ENCODE data around the gene MDP1. TPM values are rescaled to one million over a fixed set of nuclear protein-coding genes. Genes with fewer than 3 reads are reported as not detected.

MDP1 gene
- total and polyA plus RNA-seq, 2 experiments from 2014 or later, result 9.8 to 31.1 TPM

GRCh38 chr14:24219521-24219920, 3.7 kb upstream of the MDP1 start:
- Histone ChIP-seq H3K27ac (ENCODE audit: low read depth) (no peak overlapping the region), H3K4me1 (ENCODE audit: insufficient read depth) (peaks cover 4% of the 10 kb centered on the region; the same call in 1 of the 2 replicates), H3K9me2 (ENCODE audit: insufficient read depth) (no peaks in the 10 kb centered on the region), H2AFZ (no peak overlapping the region), H3K79me2 (replicated peaks; ENCODE audit: insufficient read depth) (peaks cover 54% of the 10 kb centered on the region), H3K27me3 (ENCODE audit: insufficient read depth) (no peaks in the 10 kb centered on the region), H3K4me2 (no peak overlapping the region), H4K20me1 (replicated peaks; ENCODE audit: insufficient read depth) (peaks cover 27% of the 10 kb centered on the region), H3K4me3 (no peak overlapping the region), H3K36me3 (ENCODE audit: insufficient read depth) (no peaks in the 10 kb centered on the region), H3F3A (replicated peaks; ENCODE audit: low read depth) (peaks cover 19% of the 10 kb centered on the region)
- TF ChIP-seq NANOG (IDR thresholded peaks at IDR 0.05; ENCODE audit: borderline replicate concordance) (no peak), CTCF (conservative IDR thresholded peaks at IDR 0.05; ENCODE audit: low read depth in 2 of 2) (no peak), POLR2AphosphoS5 (IDR thresholded peaks at IDR 0.05; ENCODE audit: low read depth) (no peak), EZH2phosphoT487 (IDR thresholded peaks at IDR 0.05; ENCODE audit: unreplicated experiment) (no peak), CREB1 (CRISPR knock-in tag; IDR thresholded peaks at IDR 0.05; ENCODE audit: low read depth) (no peak), ZNF331 (CRISPR knock-in tag; IDR thresholded peaks at IDR 0.05; ENCODE audit: low read depth) (no peak), JUNB (IDR thresholded peaks at IDR 0.05; ENCODE audit: unreplicated experiment) (no peak), ZNF114 (CRISPR knock-in tag; IDR thresholded peaks at IDR 0.05) (no peak), STAT1 (IDR thresholded peaks at IDR 0.05; ENCODE audit: unreplicated experiment) (no peak), EZH2 (IDR thresholded peaks at IDR 0.05; ENCODE audit: low read depth, unreplicated experiment) (no peak)
- TF ChIP-seq, protein P1, sequence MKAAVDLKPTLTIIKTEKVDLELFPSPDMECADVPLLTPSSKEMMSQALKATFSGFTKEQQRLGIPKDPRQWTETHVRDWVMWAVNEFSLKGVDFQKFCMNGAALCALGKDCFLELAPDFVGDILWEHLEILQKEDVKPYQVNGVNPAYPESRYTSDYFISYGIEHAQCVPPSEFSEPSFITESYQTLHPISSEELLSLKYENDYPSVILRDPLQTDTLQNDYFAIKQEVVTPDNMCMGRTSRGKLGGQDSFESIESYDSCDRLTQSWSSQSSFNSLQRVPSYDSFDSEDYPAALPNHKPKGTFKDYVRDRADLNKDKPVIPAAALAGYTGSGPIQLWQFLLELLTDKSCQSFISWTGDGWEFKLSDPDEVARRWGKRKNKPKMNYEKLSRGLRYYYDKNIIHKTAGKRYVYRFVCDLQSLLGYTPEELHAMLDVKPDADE (IDR thresholded peaks at IDR 0.05), result no peak
- TF ChIP-seq, protein P2, sequence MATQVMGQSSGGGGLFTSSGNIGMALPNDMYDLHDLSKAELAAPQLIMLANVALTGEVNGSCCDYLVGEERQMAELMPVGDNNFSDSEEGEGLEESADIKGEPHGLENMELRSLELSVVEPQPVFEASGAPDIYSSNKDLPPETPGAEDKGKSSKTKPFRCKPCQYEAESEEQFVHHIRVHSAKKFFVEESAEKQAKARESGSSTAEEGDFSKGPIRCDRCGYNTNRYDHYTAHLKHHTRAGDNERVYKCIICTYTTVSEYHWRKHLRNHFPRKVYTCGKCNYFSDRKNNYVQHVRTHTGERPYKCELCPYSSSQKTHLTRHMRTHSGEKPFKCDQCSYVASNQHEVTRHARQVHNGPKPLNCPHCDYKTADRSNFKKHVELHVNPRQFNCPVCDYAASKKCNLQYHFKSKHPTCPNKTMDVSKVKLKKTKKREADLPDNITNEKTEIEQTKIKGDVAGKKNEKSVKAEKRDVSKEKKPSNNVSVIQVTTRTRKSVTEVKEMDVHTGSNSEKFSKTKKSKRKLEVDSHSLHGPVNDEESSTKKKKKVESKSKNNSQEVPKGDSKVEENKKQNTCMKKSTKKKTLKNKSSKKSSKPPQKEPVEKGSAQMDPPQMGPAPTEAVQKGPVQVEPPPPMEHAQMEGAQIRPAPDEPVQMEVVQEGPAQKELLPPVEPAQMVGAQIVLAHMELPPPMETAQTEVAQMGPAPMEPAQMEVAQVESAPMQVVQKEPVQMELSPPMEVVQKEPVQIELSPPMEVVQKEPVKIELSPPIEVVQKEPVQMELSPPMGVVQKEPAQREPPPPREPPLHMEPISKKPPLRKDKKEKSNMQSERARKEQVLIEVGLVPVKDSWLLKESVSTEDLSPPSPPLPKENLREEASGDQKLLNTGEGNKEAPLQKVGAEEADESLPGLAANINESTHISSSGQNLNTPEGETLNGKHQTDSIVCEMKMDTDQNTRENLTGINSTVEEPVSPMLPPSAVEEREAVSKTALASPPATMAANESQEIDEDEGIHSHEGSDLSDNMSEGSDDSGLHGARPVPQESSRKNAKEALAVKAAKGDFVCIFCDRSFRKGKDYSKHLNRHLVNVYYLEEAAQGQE (IDR thresholded peaks at IDR 0.05; ENCODE audit: unreplicated experiment), result no peak
- TF ChIP-seq, protein P3, sequence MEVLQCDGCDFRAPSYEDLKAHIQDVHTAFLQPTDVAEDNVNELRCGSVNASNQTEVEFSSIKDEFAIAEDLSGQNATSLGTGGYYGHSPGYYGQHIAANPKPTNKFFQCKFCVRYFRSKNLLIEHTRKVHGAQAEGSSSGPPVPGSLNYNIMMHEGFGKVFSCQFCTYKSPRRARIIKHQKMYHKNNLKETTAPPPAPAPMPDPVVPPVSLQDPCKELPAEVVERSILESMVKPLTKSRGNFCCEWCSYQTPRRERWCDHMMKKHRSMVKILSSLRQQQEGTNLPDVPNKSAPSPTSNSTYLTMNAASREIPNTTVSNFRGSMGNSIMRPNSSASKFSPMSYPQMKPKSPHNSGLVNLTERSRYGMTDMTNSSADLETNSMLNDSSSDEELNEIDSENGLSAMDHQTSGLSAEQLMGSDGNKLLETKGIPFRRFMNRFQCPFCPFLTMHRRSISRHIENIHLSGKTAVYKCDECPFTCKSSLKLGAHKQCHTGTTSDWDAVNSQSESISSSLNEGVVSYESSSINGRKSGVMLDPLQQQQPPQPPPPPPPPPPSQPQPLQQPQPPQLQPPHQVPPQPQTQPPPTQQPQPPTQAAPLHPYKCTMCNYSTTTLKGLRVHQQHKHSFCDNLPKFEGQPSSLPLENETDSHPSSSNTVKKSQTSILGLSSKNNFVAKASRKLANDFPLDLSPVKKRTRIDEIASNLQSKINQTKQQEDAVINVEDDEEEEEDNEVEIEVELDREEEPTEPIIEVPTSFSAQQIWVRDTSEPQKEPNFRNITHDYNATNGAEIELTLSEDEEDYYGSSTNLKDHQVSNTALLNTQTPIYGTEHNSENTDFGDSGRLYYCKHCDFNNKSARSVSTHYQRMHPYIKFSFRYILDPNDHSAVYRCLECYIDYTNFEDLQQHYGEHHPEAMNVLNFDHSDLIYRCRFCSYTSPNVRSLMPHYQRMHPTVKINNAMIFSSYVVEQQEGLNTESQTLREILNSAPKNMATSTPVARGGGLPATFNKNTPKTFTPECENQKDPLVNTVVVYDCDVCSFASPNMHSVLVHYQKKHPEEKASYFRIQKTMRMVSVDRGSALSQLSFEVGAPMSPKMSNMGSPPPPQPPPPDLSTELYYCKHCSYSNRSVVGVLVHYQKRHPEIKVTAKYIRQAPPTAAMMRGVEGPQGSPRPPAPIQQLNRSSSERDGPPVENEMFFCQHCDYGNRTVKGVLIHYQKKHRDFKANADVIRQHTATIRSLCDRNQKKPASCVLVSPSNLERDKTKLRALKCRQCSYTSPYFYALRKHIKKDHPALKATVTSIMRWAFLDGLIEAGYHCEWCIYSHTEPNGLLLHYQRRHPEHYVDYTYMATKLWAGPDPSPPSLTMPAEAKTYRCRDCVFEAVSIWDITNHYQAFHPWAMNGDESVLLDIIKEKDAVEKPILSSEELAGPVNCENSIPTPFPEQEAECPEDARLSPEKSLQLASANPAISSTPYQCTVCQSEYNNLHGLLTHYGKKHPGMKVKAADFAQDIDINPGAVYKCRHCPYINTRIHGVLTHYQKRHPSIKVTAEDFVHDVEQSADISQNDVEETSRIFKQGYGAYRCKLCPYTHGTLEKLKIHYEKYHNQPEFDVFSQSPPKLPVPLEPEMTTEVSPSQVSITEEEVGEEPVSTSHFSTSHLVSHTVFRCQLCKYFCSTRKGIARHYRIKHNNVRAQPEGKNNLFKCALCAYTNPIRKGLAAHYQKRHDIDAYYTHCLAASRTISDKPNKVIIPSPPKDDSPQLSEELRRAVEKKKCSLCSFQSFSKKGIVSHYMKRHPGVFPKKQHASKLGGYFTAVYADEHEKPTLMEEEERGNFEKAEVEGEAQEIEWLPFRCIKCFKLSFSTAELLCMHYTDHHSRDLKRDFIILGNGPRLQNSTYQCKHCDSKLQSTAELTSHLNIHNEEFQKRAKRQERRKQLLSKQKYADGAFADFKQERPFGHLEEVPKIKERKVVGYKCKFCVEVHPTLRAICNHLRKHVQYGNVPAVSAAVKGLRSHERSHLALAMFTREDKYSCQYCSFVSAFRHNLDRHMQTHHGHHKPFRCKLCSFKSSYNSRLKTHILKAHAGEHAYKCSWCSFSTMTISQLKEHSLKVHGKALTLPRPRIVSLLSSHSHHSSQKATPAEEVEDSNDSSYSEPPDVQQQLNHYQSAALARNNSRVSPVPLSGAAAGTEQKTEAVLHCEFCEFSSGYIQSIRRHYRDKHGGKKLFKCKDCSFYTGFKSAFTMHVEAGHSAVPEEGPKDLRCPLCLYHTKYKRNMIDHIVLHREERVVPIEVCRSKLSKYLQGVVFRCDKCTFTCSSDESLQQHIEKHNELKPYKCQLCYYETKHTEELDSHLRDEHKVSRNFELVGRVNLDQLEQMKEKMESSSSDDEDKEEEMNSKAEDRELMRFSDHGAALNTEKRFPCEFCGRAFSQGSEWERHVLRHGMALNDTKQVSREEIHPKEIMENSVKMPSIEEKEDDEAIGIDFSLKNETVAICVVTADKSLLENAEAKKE (CRISPR knock-in tag; IDR thresholded peaks at IDR 0.05), result no peak
- Mint-ChIP-seq H3K9me3 (no peaks in the 10 kb centered on the region; the same call in 2 of the 3 replicates), H3K36me3 (ENCODE audit: low read depth) (peaks cover 9% of the 10 kb centered on the region; the same call in 2 of the 3 replicates), H3K27ac (no peak overlapping the region), H3K4me1 (peaks cover 7% of the 10 kb centered on the region), H3K27me3 (ENCODE audit: insufficient read depth, low read depth, poor library complexity) (peaks cover 4% of the 10 kb centered on the region), H3K4me3 (no peak overlapping the region)
- DNase-seq (ENCODE audit: low spot score) (no peak), ATAC-seq (no peak)
